Measurements from ENCODE around the gene ATF3.
A peak's percentile ranks its signal among the peaks of the same experiment; 100 is the strongest.

Gene ATF3, protein sequence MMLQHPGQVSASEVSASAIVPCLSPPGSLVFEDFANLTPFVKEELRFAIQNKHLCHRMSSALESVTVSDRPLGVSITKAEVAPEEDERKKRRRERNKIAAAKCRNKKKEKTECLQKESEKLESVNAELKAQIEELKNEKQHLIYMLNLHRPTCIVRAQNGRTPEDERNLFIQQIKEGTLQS

DNA sequence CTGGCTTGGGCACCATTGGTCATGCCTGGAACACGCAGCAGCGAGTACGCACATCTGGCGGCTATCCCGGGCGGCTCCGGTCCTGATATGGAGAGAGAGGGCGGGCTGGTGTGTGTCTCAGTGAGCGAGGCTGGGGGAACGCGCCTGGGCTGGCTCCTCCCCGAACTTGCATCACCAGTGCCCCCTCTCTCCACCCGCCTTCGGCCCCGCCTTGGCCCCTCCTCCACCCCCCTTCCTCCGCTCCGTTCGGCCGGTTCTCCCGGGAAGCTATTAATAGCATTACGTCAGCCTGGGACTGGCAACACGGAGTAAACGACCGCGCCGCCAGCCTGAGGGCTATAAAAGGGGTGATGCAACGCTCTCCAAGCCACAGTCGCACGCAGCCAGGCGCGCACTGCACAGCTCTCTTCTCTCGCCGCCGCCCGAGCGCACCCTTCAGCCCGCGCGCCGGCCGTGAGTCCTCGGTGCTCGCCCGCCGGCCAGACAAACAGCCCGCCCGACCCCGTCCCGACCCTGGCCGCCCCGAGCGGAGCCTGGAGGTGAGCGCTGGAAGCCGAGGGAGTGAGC lies at the start of gene ATF3:
ATF3 (plus strand) TSS at position 370 of the 567 bp plus-strand sequence. CDS start 6,261 bp downstream, outside the sequence.
- peak; percentile 43 to 79 (median 64) for DNase-seq

GRCh38 chr1:212559929-212560328 lies 48.6 kb upstream of the ATF3 start:
- DNase-seq = no peak

GRCh38 chr1:212560933-212561460 lies 47.6 kb upstream of the ATF3 start:
- no peak for DNase-seq

- DNase-seq = no peak
Observed at GRCh38 chr1:212561501-212561931, 47.0 kb upstream of the ATF3 start.

DNA sequence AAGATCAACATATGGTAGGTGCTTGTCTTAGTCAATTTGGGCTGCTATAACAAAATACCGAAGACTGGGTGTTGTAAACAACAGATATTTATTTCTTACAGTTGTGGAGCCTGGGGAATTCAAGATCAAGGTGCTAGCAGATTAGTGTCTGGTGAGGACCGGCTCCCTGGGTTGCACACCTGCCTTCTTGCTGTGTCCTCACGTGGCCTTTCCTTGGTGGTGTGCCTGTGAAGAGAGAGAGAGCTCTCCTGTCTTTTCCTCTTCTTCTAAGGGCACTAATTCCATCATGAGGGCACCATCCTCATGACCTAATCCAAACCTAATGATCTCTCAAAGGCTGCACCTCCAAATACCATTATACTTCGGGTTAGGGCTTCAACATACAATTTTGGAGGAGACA lies 45.8 kb upstream of the ATF3 start:
- DNase-seq = no peak

- no peak for DNase-seq
Observed at GRCh38 chr1:212565079-212565478, 43.5 kb upstream of the ATF3 start.

- no peak for DNase-seq
Observed at GRCh38 chr1:212565571-212566305, 42.8 kb upstream of the ATF3 start.

GRCh38 chr1:212566522-212567479 lies 41.8 kb upstream of the ATF3 start:
- DNase-seq = peak in 3 of 4 experiments; percentile 12 to 23 (median 16)

- DNase-seq = no peak
Observed at GRCh38 chr1:212567638-212568037, 40.9 kb upstream of the ATF3 start.

- DNase-seq = no peak
Observed at GRCh38 chr1:212568978-212569537, 39.5 kb upstream of the ATF3 start.

DNA sequence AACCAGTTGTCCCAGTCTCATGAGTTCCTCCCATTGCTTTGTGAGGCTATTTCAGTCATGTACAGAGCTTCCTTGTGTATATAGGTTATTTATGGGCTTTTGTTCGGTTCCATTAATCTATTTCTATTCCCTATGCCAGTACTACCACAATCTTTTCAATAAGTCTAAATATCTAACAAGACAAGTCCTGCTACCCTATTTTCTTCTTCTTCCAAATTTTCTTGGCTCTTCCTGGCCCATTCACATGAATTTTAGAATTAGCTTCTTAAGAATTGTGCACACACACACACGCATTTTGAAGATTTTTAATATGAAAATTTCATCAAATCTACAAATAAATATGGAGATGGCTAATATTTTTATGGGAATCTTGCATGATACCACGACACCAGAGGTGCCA lies 33.8 kb upstream of the ATF3 start:
- DNase-seq = no peak

GRCh38 chr1:212575333-212575732 lies 33.2 kb upstream of the ATF3 start:
- DNase-seq = no peak

DNA sequence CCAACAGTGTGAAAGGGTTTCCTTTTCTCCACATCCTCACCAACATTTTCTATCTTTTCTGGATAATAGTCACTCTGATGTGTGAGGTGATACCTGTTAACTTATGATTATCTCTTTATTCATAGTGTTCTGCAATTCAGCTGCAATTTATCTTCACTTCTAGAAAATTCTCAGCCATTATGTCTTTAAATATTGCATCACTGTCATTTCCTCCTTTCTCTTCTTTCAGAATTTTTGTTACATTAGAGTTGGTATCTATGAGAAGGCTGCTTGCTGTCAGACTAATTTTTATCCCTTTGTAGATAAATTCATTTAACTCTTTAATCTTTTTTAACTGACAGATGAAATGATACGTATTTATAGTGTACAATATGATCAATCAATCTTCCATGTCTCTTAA lies 30.5 kb upstream of the ATF3 start:
- DNase-seq = no peak

DNA sequence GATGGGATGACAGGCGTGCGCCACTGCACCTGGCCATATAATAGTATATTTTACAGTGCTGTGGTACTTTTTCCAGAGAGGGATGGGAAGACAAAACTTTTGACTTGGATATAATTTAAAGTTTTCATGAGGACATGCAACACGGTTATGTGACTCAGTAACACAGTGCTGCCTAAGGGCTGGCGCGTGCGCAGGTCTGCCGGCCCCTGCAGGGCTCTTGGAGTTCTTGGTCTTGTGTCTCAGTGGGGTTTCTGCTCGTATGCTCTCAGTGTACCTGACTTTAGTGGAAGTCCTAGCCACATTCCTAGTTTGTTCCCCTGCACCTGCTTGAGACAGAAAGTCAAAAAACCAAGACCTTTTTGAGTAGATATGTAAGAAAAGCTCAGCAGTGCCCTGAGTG lies 27.5 kb upstream of the ATF3 start:
- no peak for DNase-seq

- DNase-seq = no peak
Observed at GRCh38 chr1:212582291-212582690, 26.3 kb upstream of the ATF3 start.

- DNase-seq = no peak
Observed at GRCh38 chr1:212582808-212583615, 25.5 kb upstream of the ATF3 start.

DNA sequence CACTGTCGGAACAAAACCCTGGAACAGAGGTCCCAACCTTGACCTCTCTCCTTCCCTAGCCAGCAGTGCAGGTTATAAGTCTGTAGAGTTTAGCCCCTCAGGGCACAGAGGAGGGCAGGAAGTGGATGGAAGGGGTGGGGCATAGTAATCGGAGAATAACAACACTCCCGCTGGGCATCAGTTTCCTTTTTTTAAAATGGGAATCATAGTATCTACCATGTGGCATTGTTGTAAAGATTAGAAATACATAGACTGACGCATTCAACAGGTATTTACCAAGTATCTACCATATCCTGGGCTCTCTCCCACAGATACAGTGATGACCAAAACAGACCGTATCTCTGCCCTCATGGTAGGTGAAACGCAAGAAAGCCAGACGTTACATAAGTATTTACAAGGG lies 24.9 kb upstream of the ATF3 start:
- no peak for DNase-seq

DNA sequence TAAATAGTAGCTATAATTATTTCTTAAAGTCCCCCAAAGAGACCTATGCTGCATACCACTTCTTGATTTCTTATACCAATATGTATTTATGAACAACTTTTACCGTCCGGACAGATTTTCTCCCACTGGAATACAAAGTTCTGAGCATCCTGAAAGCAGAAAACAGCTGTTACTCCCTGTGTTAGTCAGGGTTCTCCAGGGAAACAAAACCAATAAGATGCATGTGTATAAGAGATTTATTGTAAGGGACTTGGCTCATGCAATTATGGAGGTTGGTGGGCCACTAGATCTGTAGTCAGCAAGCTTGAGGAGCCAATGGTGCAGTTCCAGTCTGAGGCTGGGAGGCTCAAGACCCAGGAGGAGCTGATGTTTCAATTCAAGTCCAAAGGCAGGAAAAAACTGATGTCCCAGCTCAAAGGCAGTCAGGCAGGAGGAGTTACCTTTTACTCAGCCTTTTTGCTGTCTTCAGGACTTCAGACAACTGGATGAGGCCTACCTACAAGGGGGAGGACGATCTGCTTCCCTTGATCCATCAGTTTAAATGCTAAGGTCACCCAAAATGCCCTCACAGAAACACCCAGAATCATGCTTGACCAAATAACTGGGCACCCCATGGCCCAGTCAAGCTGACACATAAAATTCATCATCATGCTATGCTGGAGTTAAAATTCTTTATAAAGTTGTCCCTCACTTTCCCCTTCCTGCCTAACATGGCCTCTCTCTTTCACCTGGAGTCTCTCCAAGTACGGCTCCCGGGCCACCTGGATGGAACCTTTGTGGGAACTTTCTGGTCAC lies 24.3 kb upstream of the ATF3 start:
- no peak for DNase-seq

DNA sequence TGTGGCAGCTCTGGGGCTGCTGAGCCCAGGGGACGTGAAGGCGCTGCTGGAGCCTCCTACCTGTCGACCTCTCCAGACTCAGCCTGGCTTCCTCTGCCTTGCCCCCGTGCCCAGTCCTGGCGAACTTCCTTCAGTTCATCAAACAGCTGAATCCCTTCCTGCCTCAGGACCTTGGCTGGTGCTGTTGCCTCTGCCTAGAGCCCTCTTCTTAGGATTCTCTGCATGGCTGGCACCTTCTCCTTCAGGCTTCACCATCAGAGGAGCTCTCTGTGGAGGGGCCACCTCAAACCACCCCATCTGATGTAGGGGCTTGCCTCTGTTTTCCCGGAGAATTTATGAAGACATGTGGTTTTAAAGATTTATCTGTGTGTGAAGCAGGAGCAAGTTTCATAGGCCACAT lies 23.4 kb upstream of the ATF3 start:
- no peak for DNase-seq

DNA sequence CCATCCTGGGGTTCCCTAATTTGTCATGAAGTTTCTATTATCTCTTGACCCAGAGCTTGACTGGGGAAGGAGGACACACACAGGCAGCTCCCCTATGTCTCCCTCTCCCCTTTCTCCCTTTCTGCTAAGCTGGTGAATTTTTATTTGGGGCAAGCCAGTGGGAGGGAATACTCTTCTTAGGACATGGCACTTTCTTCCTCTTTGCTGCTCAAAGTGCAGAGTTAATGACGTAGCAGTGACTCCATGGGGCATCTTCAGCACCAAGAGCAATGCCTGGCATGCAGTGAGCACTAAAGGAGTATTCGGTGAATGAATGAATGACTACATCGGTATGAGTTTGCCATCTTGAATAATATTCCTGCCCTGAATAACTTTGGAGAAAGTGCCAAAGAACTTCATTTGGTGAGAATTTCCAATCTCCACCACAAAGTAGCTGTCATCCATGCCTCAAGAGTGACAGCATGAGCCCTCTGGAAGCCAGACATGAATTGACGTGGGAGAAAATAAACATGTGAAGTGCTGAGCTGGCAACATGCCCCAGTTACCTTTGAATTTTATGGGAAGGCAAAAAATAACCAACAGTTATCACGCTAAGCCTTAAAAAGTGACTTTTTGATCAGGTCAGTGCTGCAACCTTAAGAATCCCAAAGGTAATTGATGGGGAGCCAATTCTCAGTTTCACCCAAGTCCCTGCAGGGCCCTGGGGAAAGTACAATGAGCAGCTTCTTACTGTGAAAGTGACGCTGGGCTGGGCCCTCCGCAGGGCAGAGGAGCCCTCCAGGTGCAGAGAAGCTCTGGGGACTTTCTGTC lies 22.1 kb upstream of the ATF3 start:
- no peak for DNase-seq
